SU-DHL-6 (cell line): ENCODE results near the gene CNTNAP3.
"Not testable (repeated sequence)": the region's sequence is repeated elsewhere in the genome, so short reads cannot be mapped to it uniquely, and the experiment has no call there.

ENCODE experiments used
- CTCF ChIP-seq: fragments of 200-600 bp; sonication (generic); IDR thresholded peaks from one replicate; pipeline ENCODE4 v1.5.1; 2017; ENCODE audit warnings: antibody characterized with exemption, mild to moderate bottlenecking, low read length, moderate library complexity; ENCODE audit not compliant: insufficient read depth, poor library complexity, severe bottlenecking
- EZH2phosphoT487 ChIP-seq: fragments of 200-600 bp; sonication (generic), shearing (Covaris generic); conservative IDR thresholded peaks from 2 replicates; pipeline ENCODE4 v1.6.1; 2018; ENCODE audit warnings: mild to moderate bottlenecking, antibody characterized with exemption, low read length, moderate library complexity, mixed read lengths

DNA sequence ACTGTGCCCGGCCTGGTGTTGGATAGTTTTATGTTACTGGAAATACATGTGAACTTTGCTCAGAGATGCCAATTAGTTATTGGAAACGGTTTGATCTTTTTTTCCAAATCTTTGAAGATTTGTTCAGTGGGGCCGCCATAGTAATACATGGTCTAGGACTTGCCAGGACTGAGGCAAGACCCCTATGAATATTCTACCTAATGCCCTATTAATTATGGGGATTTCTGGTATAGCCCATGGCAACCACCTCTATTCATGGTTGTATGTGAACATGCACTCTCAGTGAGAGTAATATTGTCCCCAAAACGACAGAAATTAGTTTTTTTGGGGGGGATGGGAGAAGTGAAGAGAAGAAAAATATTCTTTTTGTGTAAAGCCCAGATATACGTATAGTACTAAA, 220.3 kb downstream of the CNTNAP3 start:
- not testable (repeated sequence) for TF ChIP-seq CTCF, EZH2phosphoT487
